Hepatocyte (in vitro differentiated cells): ENCODE data around the gene LEO1. TPM values are rescaled to one million over a fixed set of nuclear protein-coding genes. Genes with fewer than 3 reads are reported as not detected.

Source experiments
- DNase-seq: peaks from one replicate; pipeline ENCODE4 v3.0.0-alpha.2; 2016; ENCODE audit warnings: low spot score
- H2AFZ ChIP-seq: fragments of 200-600 bp; sonication (generic); 2 replicates; pipeline ENCODE4 v1.6.0; 2016; ENCODE audit warnings: antibody characterized with exemption, mild to moderate bottlenecking
- H3K27ac ChIP-seq: fragments of 200-600 bp; sonication (generic); 2 replicates; pipeline ENCODE4 v1.5.1; 2016; ENCODE audit warnings: mild to moderate bottlenecking
- H3K27me3 ChIP-seq: fragments of 200-600 bp; sonication (generic); 2 replicates; pipeline ENCODE4 v1.6.1; 2016
- H3K36me3 ChIP-seq: fragments of 200-600 bp; sonication (generic); replicated peaks from 2 replicates; pipeline ENCODE4 v1.5.1; 2016; ENCODE audit warnings: low read depth; ENCODE audit not compliant: insufficient read depth
- H3K4me1 ChIP-seq: fragments of 200-600 bp; sonication (generic); 2 replicates; pipeline ENCODE4 v1.5.1; 2016; ENCODE audit warnings: mild to moderate bottlenecking, moderate library complexity; ENCODE audit not compliant: insufficient read depth
- H3K4me2 ChIP-seq: fragments of 200-600 bp; sonication (generic); 2 replicates; pipeline ENCODE4 v1.6.0; 2016
- H3K4me3 ChIP-seq: fragments of 200-600 bp; sonication (generic); 2 replicates; pipeline ENCODE4 v1.5.1; 2016; ENCODE audit warnings: mild to moderate bottlenecking
- H3K79me2 ChIP-seq: fragments of 200-600 bp; sonication (generic); 2 replicates; pipeline ENCODE4 v1.6.0; 2017; ENCODE audit warnings: mild to moderate bottlenecking
- H3K9me2 ChIP-seq: fragments of 200-600 bp; sonication (generic); replicated peaks from 2 replicates; pipeline ENCODE4 v1.6.0; 2017; ENCODE audit warnings: mild to moderate bottlenecking; ENCODE audit not compliant: insufficient read depth
- H3K9me3 ChIP-seq: fragments of 200-600 bp; sonication (generic); 2 replicates; pipeline ENCODE4 v1.5.1; 2016; ENCODE audit warnings: low read depth, mild to moderate bottlenecking
- H4K20me1 ChIP-seq: fragments of 200-600 bp; sonication (generic); 2 replicates; pipeline ENCODE4 v1.6.0; 2016; ENCODE audit warnings: mild to moderate bottlenecking; ENCODE audit not compliant: insufficient read depth, poor library complexity, severe bottlenecking
- CTCF ChIP-seq: fragments of 200-600 bp; sonication (generic); IDR thresholded peaks from 2 replicates; pipeline ENCODE4 v1.5.1; 2016; ENCODE audit warnings: antibody characterized with exemption, mild to moderate bottlenecking; ENCODE audit not compliant: poor library complexity
- EZH2 ChIP-seq: fragments of 200-600 bp; sonication (generic); IDR thresholded peaks from 2 replicates; pipeline ENCODE4 v1.6.1; 2016; ENCODE audit warnings: antibody characterized with exemption, mild to moderate bottlenecking, borderline replicate concordance
- EZH2phosphoT487 ChIP-seq: fragments of 200-600 bp; sonication (generic); IDR thresholded peaks from one replicate; pipeline ENCODE4 v1.6.1; 2018; ENCODE audit warnings: antibody characterized with exemption, mild to moderate bottlenecking, low read depth, moderate library complexity; ENCODE audit not compliant: unreplicated experiment, severe bottlenecking
- WGBS: methylation state at CpG from one replicate; pipeline ENCODE4 v1.1.6; 2016; ENCODE audit warnings: low lambda C conversion rate; ENCODE audit errors: missing lambda C conversion rate; 5-methylcytosine and 5-hydroxymethylcytosine counted together
- polyA plus RNA-seq: library from polyadenylated mRNA; unstranded; fragments of >200 nt; fragmentation: Nextera tagmentation; extraction: Ambion mirVana; gene quantifications from 2 replicates; pipeline ENCODE4 v1.2.1, GENCODE V29; 2016
- total RNA-seq: library from RNA; depleted of rRNA; stranded (reverse); fragments of >200 nt; gene quantifications from 2 replicates; pipeline ENCODE4 v1.2.3, GENCODE V29; 2014

Gene LEO1
- total and polyA plus RNA-seq, 2 experiments from 2014 or later: 23.9 to 26.2 TPM

GRCh38 chr15:52008359-52008697 is 36.8 kb upstream of the LEO1 start:
- H2AFZ ChIP-seq: no peak overlapping the region
- DNase-seq: no peak
- H3K4me2 ChIP-seq: no peak overlapping the region
- H3K36me3 ChIP-seq: no peaks in the 10 kb centered on the region
- no peaks in the 10 kb centered on the region for H3K79me2 ChIP-seq
- no peak for TF ChIP-seq EZH2
- H3K9me2 ChIP-seq: no peaks in the 10 kb centered on the region
- H3K9me3 ChIP-seq: no peaks in the 10 kb centered on the region
- no peaks in the 10 kb centered on the region for H3K27me3 ChIP-seq
- H3K4me3 ChIP-seq: no peak overlapping the region
- no peak overlapping the region for H3K27ac ChIP-seq
- no peaks in the 10 kb centered on the region for H3K4me1 ChIP-seq
- WGBS: 88% methylated on average over 5 of the region's 5 CpGs
- no peaks in the 10 kb centered on the region for H4K20me1 ChIP-seq

DNA sequence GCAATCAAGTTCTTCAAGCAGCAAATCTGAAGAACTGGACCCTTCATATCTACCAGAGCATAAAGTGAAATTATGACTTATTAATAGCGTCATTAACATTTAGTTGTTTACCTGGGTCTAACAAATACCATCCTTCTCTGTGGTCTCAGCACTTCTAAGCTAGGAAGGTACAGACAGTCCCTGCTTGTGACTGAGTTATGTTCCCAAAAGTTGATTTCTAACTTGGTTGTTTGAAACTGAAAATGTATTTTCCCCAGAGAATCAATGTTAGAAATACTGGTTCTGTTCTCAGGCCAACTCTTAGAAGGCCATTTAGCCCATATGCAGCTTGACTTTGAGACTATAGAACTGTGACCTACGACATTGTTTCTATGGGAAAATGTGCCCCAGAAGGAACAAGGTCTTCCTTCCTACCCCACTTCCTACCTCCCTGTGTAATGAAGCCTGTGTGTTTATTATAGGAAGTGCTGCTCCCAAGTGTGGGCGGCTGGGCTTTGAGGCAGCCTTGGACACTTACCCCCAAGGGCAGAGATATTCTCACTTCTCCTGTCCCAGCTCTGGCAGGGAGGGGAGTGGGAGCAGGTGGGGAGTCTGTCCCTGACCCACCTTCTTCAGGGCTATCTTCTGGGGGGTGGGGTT is 35.2 kb upstream of the LEO1 start:
- Histone ChIP-seq H3K27ac (no peak overlapping the region), H3K4me3 (no peak overlapping the region), H3K4me2 (no peak overlapping the region), H4K20me1 (no peaks in the 10 kb centered on the region), H3K36me3 (no peaks in the 10 kb centered on the region), H3K27me3 (no peaks in the 10 kb centered on the region), H3K79me2 (no peaks in the 10 kb centered on the region), H3K4me1 (no peaks in the 10 kb centered on the region), H3K9me2 (no peaks in the 10 kb centered on the region), H2AFZ (no peak overlapping the region), H3K9me3 (no peaks in the 10 kb centered on the region)
- TF ChIP-seq EZH2phosphoT487: no peak
- no peak for TF ChIP-seq EZH2
- no peak for TF ChIP-seq CTCF
- DNase-seq: no peak
- 81% methylated on average over 3 of the region's 3 CpGs for WGBS

DNA sequence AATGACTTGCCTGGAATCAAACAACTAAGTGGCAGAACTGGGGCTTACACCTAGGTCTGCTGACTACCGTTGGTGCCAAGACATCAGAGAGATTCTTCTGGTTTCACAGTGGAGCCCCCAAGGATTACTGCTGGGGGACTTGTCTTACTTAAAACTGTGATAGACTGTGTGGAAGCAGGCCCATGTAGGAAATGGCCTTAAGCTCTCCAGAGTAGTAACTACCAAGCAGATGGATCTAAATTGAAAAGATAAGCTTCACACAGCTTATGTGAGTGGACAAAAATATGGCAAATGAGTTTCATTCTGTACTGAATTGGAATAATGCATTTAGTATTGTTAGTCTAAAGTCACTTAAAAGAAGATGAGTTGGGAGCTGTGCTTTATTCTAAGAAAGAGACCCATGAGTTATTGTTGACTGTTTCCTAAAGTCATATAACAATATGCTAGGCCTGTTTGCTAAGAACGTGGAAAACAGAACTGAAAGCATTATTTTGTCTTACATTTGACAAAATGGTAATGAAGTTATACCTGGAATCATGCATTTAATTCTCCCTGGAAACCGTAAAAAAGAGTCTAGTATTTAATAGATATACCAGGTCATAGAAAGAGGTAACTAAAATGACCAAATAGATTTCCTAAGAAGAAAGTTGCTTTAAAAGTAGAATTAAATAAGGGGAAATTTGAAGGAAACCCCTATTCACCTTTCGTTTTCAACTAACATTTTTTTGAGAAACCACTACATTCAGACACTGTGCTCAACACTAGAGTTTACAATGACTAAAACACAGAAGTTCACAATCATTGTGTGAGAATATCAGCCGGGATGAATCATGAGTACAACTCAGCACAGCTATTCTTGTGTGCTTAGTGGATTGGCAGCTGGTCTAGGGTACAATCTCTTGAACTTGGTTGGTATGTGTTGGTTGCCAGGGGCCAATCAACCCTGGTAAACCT is 34.4 kb upstream of the LEO1 start:
- Histone ChIP-seq H3K9me2 (no peaks in the 10 kb centered on the region), H3K36me3 (no peaks in the 10 kb centered on the region), H3K27ac (no peak overlapping the region), H3K79me2 (no peaks in the 10 kb centered on the region), H2AFZ (no peak overlapping the region), H4K20me1 (no peaks in the 10 kb centered on the region), H3K4me3 (no peak overlapping the region), H3K4me2 (no peak overlapping the region), H3K27me3 (no peaks in the 10 kb centered on the region), H3K9me3 (no peaks in the 10 kb centered on the region), H3K4me1 (no peaks in the 10 kb centered on the region)
- 86% methylated on average over 5 of the region's 5 CpGs for WGBS
- TF ChIP-seq EZH2 (no peak), EZH2phosphoT487 (no peak), CTCF (no peak)
- DNase-seq: no peak

- DNase-seq: no peak
- no peak for TF ChIP-seq CTCF
- no peak for TF ChIP-seq EZH2
- TF ChIP-seq EZH2phosphoT487: no peak
- Histone ChIP-seq H3K9me2 (no peaks in the 10 kb centered on the region), H3K4me3 (no peak overlapping the region), H3K4me2 (no peak overlapping the region), H3K27me3 (no peaks in the 10 kb centered on the region), H2AFZ (no peak overlapping the region), H3K4me1 (no peaks in the 10 kb centered on the region), H3K36me3 (no peaks in the 10 kb centered on the region), H4K20me1 (no peaks in the 10 kb centered on the region), H3K9me3 (no peaks in the 10 kb centered on the region), H3K79me2 (no peaks in the 10 kb centered on the region), H3K27ac (no peak overlapping the region)
- WGBS: 92% methylated on average over 6 of the region's 6 CpGs
Measured at GRCh38 chr15:52004806-52005205, 33.2 kb upstream of the LEO1 start.
